Hematopoietic multipotent progenitor cell treated with erythropoietin and hydrocortisone succinate and interleukin-3 and kit ligand, for 6 days (in vitro differentiated cells): ENCODE results near the gene SPACA6.

ENCODE experiments used
- DNase-seq: peaks from one replicate; pipeline ENCODE4 v3.0.0-alpha.2; 2015

Gene SPACA6

GRCh38 chr19:51739466-51740213, 46.5 kb downstream of the SPACA6 start:
- peak; percentile 37 for DNase-seq

DNA sequence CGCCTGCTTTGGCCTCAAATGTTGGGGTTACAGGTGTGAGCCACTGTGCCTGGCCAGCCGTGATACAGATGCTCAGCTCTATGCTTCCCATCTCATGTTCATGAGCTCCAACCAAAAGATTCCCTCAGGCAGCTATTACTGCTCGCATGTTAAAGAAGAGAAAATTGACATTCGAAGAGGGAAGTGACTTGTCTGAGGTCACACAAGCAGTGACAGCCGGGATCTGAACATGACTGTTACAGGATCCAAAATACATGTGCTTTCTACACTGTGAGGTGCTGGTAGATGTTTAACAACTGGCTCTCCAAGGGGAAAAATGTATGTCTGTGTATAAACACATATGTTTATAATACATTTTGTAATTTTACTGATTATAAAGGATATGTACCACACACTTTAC, 47.2 kb downstream of the SPACA6 start:
- DNase-seq: peak; percentile 12

DNA sequence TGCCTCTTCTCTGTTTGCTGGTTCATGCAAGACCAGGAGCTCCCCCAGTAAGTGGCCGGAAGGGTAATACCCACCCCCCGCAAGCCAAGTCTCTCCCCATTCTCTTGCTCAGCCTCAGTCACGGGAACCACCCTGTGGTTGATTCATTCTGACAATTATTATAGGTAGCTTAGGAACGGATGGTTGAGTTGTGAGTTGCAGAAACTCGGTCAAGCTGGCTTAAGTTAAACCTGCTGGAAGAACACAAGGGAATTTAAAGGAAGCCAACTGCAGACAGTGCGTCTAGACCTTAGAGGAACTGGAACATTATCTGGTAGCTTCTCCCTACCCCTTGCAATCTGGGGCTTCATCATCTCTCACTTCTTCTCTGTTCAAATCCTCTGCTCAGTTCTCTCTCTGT, 49.7 kb downstream of the SPACA6 start:
- no peak for DNase-seq

- no peak for DNase-seq
Observed at GRCh38 chr19:51743405-51743804, 50.3 kb downstream of the SPACA6 start.

DNA sequence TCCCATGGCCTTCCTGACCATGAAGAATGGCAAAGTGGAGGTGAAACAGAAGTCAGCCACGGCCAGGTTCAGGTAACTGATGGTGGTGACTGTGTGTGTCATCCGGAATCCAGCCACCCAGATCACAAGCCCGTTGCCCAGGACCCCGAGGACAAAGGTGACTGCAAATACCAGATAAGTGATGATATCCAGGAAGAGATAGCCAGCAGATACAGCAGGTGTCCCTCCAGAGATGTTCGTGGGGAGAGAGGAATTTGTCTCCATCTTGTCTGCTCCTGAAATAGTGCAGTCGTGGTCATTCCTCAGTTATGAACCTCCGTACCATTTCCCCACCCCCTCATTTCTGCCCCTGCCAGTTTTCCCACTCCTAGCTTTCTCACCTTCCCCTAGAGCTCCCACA, 53.6 kb downstream of the SPACA6 start:
- no peak for DNase-seq

- no peak for DNase-seq
Observed at GRCh38 chr19:51749979-51750378, 56.8 kb downstream of the SPACA6 start.

- no peak for DNase-seq
Observed at GRCh38 chr19:51750400-51751094, 57.4 kb downstream of the SPACA6 start.

GRCh38 chr19:51751655-51752054, 58.5 kb downstream of the SPACA6 start, which contains the start of gene FPR1:
FPR1 (minus strand) TSS chr19:51751878; CDS start chr19:51746994, 4,884 bp downstream.
- no peak for DNase-seq

GRCh38 chr19:51754109-51754508, 61.0 kb downstream of the SPACA6 start:
- DNase-seq: no peak

DNA sequence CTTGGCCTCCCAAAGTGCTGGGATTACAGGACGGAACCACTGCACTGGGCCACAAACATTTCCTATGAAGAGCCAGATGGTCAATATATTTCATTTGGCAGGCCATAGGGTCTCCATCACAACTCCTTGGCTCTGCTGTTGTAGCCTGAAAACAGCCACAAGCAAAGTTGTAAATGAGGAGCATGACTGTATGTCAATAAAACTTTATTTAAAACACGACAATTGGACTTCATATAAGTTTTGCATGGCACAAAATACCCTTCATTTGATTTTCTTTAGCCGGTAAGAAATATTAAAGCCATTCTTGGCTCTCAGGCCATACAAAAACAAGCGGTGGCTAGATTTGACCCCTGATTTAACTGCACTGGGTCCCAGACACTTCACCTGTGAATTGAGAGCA, 61.6 kb downstream of the SPACA6 start:
- no peak for DNase-seq
